H9 (cell line): Measurements from ENCODE around the gene PSMA6. TPM values are rescaled to one million over a fixed set of nuclear protein-coding genes. Genes with fewer than 3 reads are reported as not detected.
A peak's percentile ranks its signal among the peaks of the same experiment; 100 is the strongest.

Experiments used
- DNase-seq: peaks from one replicate; pipeline ENCODE4 v3.0.0-alpha.2; 2017
- H2AFZ ChIP-seq: one replicate; pipeline ENCODE4 v1.6.1; 2013; ENCODE audit warnings: mild to moderate bottlenecking, low read length, control low read depth, moderate library complexity
- H2AK5ac ChIP-seq: 2 replicates; pipeline ENCODE4 v1.6.1; 2013; ENCODE audit warnings: low read length, control low read depth, mixed read lengths; ENCODE audit not compliant: insufficient read length
- H2BK120ac ChIP-seq: one replicate; pipeline ENCODE4 v1.6.1; 2013; ENCODE audit warnings: low read depth, mild to moderate bottlenecking, low read length, control low read depth, inconsistent platforms; ENCODE audit not compliant: poor library complexity, severe bottlenecking
- H2BK12ac ChIP-seq: 2 replicates; pipeline ENCODE4 v1.6.1; 2013; ENCODE audit warnings: low read length, control low read depth, mixed read lengths, low read depth; ENCODE audit not compliant: insufficient read length
- H2BK15ac ChIP-seq: 2 replicates; pipeline ENCODE4 v1.6.1; 2013; ENCODE audit warnings: low read depth, low read length, control low read depth
- H2BK20ac ChIP-seq: one replicate; pipeline ENCODE4 v1.6.1; 2013; ENCODE audit warnings: low read depth, mild to moderate bottlenecking, low read length, control low read depth, inconsistent platforms; ENCODE audit not compliant: poor library complexity, severe bottlenecking
- H2BK5ac ChIP-seq: 2 replicates; pipeline ENCODE4 v1.6.1; 2013; ENCODE audit warnings: low read length, control low read depth, mixed read lengths; ENCODE audit not compliant: insufficient read length
- H3K14ac ChIP-seq: 2 replicates; pipeline ENCODE4 v1.6.1; 2013; ENCODE audit warnings: low read length, control low read depth; ENCODE audit not compliant: insufficient read depth
- H3K18ac ChIP-seq: 2 replicates; pipeline ENCODE4 v1.6.1; 2013; ENCODE audit warnings: low read depth, mild to moderate bottlenecking, mixed read lengths, low read length, control low read depth; ENCODE audit not compliant: insufficient read length
- H3K23ac ChIP-seq: 2 replicates; pipeline ENCODE4 v1.6.1; 2013; ENCODE audit warnings: low read length, control low read depth, mixed read lengths, low read depth; ENCODE audit not compliant: insufficient read length
- H3K23me2 ChIP-seq: 2 replicates; pipeline ENCODE4 v1.6.1; 2013; ENCODE audit warnings: low read depth, mild to moderate bottlenecking, mixed read lengths, low read length, control low read depth; ENCODE audit not compliant: insufficient read length, poor library complexity, severe bottlenecking
- H3K27ac ChIP-seq: 2 replicates; pipeline ENCODE4 v1.5.1; 2013; ENCODE audit warnings: low read length, control low read depth, mixed read lengths, low read depth; ENCODE audit not compliant: insufficient read length
- H3K27me3 ChIP-seq: 2 replicates; pipeline ENCODE4 v1.6.1; 2013; ENCODE audit warnings: low read length, control low read depth, inconsistent platforms; ENCODE audit not compliant: insufficient read depth
- H3K4ac ChIP-seq: 2 replicates; pipeline ENCODE4 v1.6.1; 2013; ENCODE audit warnings: low read depth, mild to moderate bottlenecking, control low read depth, inconsistent platforms, low read length, moderate library complexity
- H3K4me1 ChIP-seq: 2 replicates; pipeline ENCODE4 v1.6.1; 2013; ENCODE audit warnings: low read length, control low read depth, inconsistent platforms; ENCODE audit not compliant: insufficient read depth
- H3K4me2 ChIP-seq: 2 replicates; pipeline ENCODE4 v1.6.1; 2013; ENCODE audit warnings: low read length, control low read depth, mixed read lengths; ENCODE audit not compliant: insufficient read length, insufficient read depth
- H3K56ac ChIP-seq: 2 replicates; pipeline ENCODE4 v1.6.1; 2013; ENCODE audit warnings: low read depth, mild to moderate bottlenecking, mixed read lengths, low read length, control low read depth; ENCODE audit not compliant: insufficient read length
- H3K79me1 ChIP-seq: 2 replicates; pipeline ENCODE4 v1.6.1; 2013; ENCODE audit warnings: low read depth, mild to moderate bottlenecking, moderate library complexity, low read length, control low read depth, inconsistent platforms; ENCODE audit not compliant: insufficient read depth, poor library complexity, severe bottlenecking
- H3K79me2 ChIP-seq: 2 replicates; pipeline ENCODE4 v1.6.1; 2013; ENCODE audit warnings: low read length, control low read depth, inconsistent platforms; ENCODE audit not compliant: insufficient read depth
- H3K9ac ChIP-seq: 2 replicates; pipeline ENCODE4 v1.6.1; 2013; ENCODE audit warnings: low read length, control low read depth, mixed read lengths; ENCODE audit not compliant: insufficient read length; ENCODE audit errors: extremely low read depth
- H3K9me3 ChIP-seq: one replicate; pipeline ENCODE4 v1.6.1; 2013; ENCODE audit warnings: low read depth, low read length, inconsistent platforms; ENCODE audit not compliant: control insufficient read depth
- H3T11ph ChIP-seq: one replicate; pipeline ENCODE4 v1.6.1; 2013; ENCODE audit warnings: mild to moderate bottlenecking, low read length, control low read depth, inconsistent platforms
- H4K20me1 ChIP-seq: one replicate; pipeline ENCODE4 v1.6.1; 2013; ENCODE audit not compliant: control insufficient read depth, insufficient read length, insufficient read depth
- H4K5ac ChIP-seq: 2 replicates; pipeline ENCODE4 v1.6.1; 2013; ENCODE audit warnings: low read depth, mild to moderate bottlenecking, mixed read lengths, low read length, control low read depth; ENCODE audit not compliant: insufficient read length
- H4K8ac ChIP-seq: replicated peaks from 2 replicates; pipeline ENCODE4 v1.6.1; 2013; ENCODE audit warnings: low read length, control low read depth, mixed read lengths, low read depth; ENCODE audit not compliant: insufficient read length
- H4K91ac ChIP-seq: 2 replicates; pipeline ENCODE4 v1.6.1; 2013; ENCODE audit warnings: low read depth, mild to moderate bottlenecking, moderate library complexity, mixed read lengths, low read length, control low read depth; ENCODE audit not compliant: insufficient read length
- H3K27ac Mint-ChIP-seq, 3 experiments: 2 replicates in 2 of 3; 3 replicates in 1 of 3; pipeline ENCODE4 v1.8.0; 2020 to 2021; ENCODE audit warnings: mixed read lengths in 3 of 3, mild to moderate bottlenecking in 1 of 3, moderate library complexity in 1 of 3
- H3K27me3 Mint-ChIP-seq: 2 replicates; pipeline ENCODE4 v1.8.0; 2021; ENCODE audit warnings: low read depth, mild to moderate bottlenecking, moderate library complexity, mixed read lengths
- H3K36me3 Mint-ChIP-seq, 3 experiments: 2 replicates in 2 of 3; 3 replicates in 1 of 3; pipeline ENCODE4 v1.8.0; 2020 to 2021; ENCODE audit warnings: low read depth in 3 of 3, mixed read lengths in 3 of 3; ENCODE audit not compliant: insufficient read depth in 1 of 3
- H3K4me1 Mint-ChIP-seq, 2 experiments: 2 replicates each; pipeline ENCODE4 v1.8.0; 2020; ENCODE audit warnings: mixed read lengths in 2 of 2
- H3K4me3 Mint-ChIP-seq, 2 experiments: 2 replicates in 1 of 2; 3 replicates in 1 of 2; pipeline ENCODE4 v1.8.0; 2020 to 2021; ENCODE audit warnings: mild to moderate bottlenecking in 2 of 2, mixed read lengths in 2 of 2, moderate library complexity in 1 of 2
- H3K9me3 Mint-ChIP-seq, 2 experiments: 2 replicates in 1 of 2; 3 replicates in 1 of 2; pipeline ENCODE4 v1.8.0; 2020; ENCODE audit warnings: mild to moderate bottlenecking in 2 of 2, mixed read lengths in 2 of 2, moderate library complexity in 1 of 2
- WGBS: extraction: QIAGEN DNeasy Blood & Tissue Kit; methylation state at CpG from one replicate; pipeline ENCODE4 v1.1.7; 2013; ENCODE audit warnings: missing lambda C conversion rate, low lambda C conversion rate, mixed read lengths; ENCODE audit not compliant: insufficient read length; ENCODE audit errors: extremely low coverage; 5-methylcytosine and 5-hydroxymethylcytosine counted together
- long read RNA-seq: library from polyadenylated mRNA; unstranded; transcript quantifications from one replicate; pipeline ENCODE4 v2.0.0, GENCODE V29; 2020
- total RNA-seq: library from RNA; stranded (reverse); gene quantifications from 2 replicates; pipeline ENCODE4 v1.2.1, GENCODE V29; 2021
- TF ChIP-seq, protein P1 (sequence below): fragments of 200-600 bp; sonication (generic); conservative IDR thresholded peaks from 3 replicates; pipeline ENCODE4 v1.8.0; 2021; ENCODE audit warnings: antibody characterized with exemption, mild to moderate bottlenecking

PSMA6 gene
- 251 and 255 TPM in 2 replicates for total RNA-seq
- long read RNA-seq, transcript PSMA6-201 (7 exons, 1,029 nt), result major isoform, 494 of 518 reads
- long read RNA-seq, partial matches to known transcripts, result 4 of 518 reads
- long read RNA-seq, other reads (novel, unspliced or antisense), result 13 of 518 reads

DNA sequence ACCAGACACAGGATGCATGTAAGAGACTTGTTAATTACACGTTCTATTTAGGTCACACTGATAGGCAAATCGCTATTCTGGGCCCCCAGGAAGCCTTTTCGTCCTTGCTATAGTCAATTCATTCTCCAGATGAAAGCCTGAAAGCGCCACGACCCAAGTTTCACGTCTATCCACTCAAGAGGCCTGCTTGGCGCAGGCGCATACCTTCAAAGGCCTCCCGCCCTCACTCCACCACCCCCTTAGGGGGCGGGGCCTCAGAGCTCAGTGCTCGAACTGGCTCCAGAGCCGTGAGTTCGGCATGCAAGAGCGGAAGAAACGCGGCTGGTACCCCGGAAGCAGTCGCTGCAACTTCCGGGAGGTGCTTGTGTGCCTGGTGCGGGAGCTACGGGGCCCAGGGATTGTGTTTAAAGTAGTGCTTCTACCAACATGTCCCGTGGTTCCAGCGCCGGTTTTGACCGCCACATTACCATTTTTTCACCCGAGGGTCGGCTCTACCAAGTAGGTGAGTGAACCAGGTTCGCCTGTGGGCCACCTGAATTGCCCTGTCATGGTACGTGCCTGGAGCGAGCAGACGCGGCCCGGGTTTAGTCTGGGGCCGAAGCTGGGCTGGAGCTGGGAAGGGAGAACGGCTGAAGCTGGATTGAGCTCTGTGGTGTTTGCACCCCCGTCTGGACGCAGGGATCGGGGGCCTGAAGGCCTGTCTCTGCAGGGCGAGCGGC lies at the start of gene PSMA6:
PSMA6 (plus strand) TSS at position 332 of the 719 bp plus-strand sequence; CDS start at position 427, 95 bp downstream.
- Histone ChIP-seq H2BK5ac (peak within 1 kb of the TSS; percentile 32), H2AK5ac (no peak within 1 kb of the TSS), H3K79me2 (peaks cover 27% of the 10 kb centered on the region), H4K20me1 (no peaks in the 10 kb centered on the region), H2AFZ (no peak within 1 kb of the TSS), H3K18ac (peak within 1 kb of the TSS; percentile 78), H3K27ac (peak within 1 kb of the TSS; percentile 16), H3K27me3 (no peaks in the 10 kb centered on the region), H3K4me2 (peak within 1 kb of the TSS; percentile 79), H3K4me1 (peaks cover 2% of the 10 kb centered on the region; the same call in 1 of the 2 replicates), H3K4ac (no peak within 1 kb of the TSS), H3K9me3 (no peaks in the 10 kb centered on the region), H4K91ac (no peak within 1 kb of the TSS), H4K5ac (peak within 1 kb of the TSS; percentile 10), H3K14ac (peak within 1 kb of the TSS; percentile 79), H3K56ac (no peak within 1 kb of the TSS), H2BK12ac (no peak within 1 kb of the TSS), H2BK15ac (no peak within 1 kb of the TSS), H2BK120ac (no peak within 1 kb of the TSS), H3K79me1 (no peaks in the 10 kb centered on the region), H4K8ac (no peak within 1 kb of the TSS), H3K9ac (peak within 1 kb of the TSS; percentile 96), H2BK20ac (no peak within 1 kb of the TSS), H3K23ac (no peak within 1 kb of the TSS), H3K23me2 (peaks cover 4% of the 10 kb centered on the region), H3T11ph (no peak within 1 kb of the TSS)
- H3K4me1 Mint-ChIP-seq, result peaks cover 21 to 25% of the 10 kb centered on the region in 2 experiments
- DNase-seq, result peak; percentile 99
- TF ChIP-seq, protein P1, sequence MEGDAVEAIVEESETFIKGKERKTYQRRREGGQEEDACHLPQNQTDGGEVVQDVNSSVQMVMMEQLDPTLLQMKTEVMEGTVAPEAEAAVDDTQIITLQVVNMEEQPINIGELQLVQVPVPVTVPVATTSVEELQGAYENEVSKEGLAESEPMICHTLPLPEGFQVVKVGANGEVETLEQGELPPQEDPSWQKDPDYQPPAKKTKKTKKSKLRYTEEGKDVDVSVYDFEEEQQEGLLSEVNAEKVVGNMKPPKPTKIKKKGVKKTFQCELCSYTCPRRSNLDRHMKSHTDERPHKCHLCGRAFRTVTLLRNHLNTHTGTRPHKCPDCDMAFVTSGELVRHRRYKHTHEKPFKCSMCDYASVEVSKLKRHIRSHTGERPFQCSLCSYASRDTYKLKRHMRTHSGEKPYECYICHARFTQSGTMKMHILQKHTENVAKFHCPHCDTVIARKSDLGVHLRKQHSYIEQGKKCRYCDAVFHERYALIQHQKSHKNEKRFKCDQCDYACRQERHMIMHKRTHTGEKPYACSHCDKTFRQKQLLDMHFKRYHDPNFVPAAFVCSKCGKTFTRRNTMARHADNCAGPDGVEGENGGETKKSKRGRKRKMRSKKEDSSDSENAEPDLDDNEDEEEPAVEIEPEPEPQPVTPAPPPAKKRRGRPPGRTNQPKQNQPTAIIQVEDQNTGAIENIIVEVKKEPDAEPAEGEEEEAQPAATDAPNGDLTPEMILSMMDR, result no peak
- peak within 1 kb of the TSS; percentile 93 to 100 (median 99) for H3K27ac Mint-ChIP-seq
- H3K9me3 Mint-ChIP-seq, result no peaks in the 10 kb centered on the region
- no CpG with 5 or more reads among the region's 40 CpGs for WGBS
- H3K27me3 Mint-ChIP-seq, result no peaks in the 10 kb centered on the region; the same call in 1 of the 2 replicates
- H3K36me3 Mint-ChIP-seq, result peaks cover 3 to 8% (median 7%) of the 10 kb centered on the region in 3 experiments; a peak in 3 of 7 replicates
- H3K4me3 Mint-ChIP-seq, result peak within 1 kb of the TSS; percentile 99 to 100
